CD4-positive, alpha-beta T cell (primary cell): Measurements from ENCODE around the gene GPX2. TPM values are rescaled to one million over a fixed set of nuclear protein-coding genes. Genes with fewer than 3 reads are reported as not detected.

Experiments
- ATAC-seq: fragments of 200-7000 bp; cut with Tn5 transposase; one replicate; pipeline ENCODE4 v1.10.0; 2022; ENCODE audit warnings: mild to moderate bottlenecking; ENCODE audit not compliant: poor library complexity
- CTCF ChIA-PET: fragments of 350-600 bp; sonication (Branson Sonifier 250); formaldehyde crosslinking; loops from one replicate; lab custom pipeline; 2021; ENCODE audit warnings: antibody characterized with exemption, inconsistent platforms; lab: Charles Lee
- POLR2A ChIA-PET: fragments of 350-600 bp; sonication (Branson Sonifier 250); formaldehyde crosslinking; loops from one replicate; lab custom pipeline; 2021; ENCODE audit warnings: antibody characterized with exemption, inconsistent platforms; lab: Charles Lee
- DNase-seq, 14 experiments: peaks; one replicate each; pipeline ENCODE4 v3.0.0-alpha.2; 2013 to 2020; ENCODE audit warnings: mixed read lengths in 2 of 14
- H3K27ac ChIP-seq, 2 donors: one replicate each; pipeline versions ENCODE4 v1.5.1 to v1.7.0; 2013; ENCODE audit warnings: low read length in 2 of 2, low read depth in 1 of 2, mild to moderate bottlenecking in 1 of 2
- H3K27me3 ChIP-seq, 2 experiments: 1 replicate in 1 of 2; 2 replicates in 1 of 2; pipeline versions ENCODE4 v1.6.1 to v1.7.0; 2013; ENCODE audit warnings: low read length in 2 of 2, control low read depth in 1 of 2, mild to moderate bottlenecking in 1 of 2, moderate library complexity in 1 of 2; ENCODE audit not compliant: insufficient read depth in 2 of 2, control insufficient read depth in 1 of 2
- H3K36me3 ChIP-seq: one replicate; pipeline ENCODE4 v1.6.1; 2013; ENCODE audit warnings: low read length, control low read depth; ENCODE audit not compliant: insufficient read depth
- H3K4me1 ChIP-seq: one replicate; pipeline ENCODE4 v1.6.1; 2013; ENCODE audit warnings: low read length, control low read depth; ENCODE audit not compliant: insufficient read depth
- H3K4me3 ChIP-seq: one replicate; pipeline ENCODE4 v1.5.1; 2013; ENCODE audit warnings: mild to moderate bottlenecking, low read length, moderate library complexity
- H3K9me3 ChIP-seq, 2 experiments: 1 replicate in 1 of 2; 2 replicates in 1 of 2; pipeline versions ENCODE4 v1.6.1 to v1.7.0; 2013; ENCODE audit warnings: low read length in 2 of 2, mild to moderate bottlenecking in 2 of 2, control low read depth in 1 of 2, moderate library complexity in 1 of 2; ENCODE audit not compliant: control insufficient read depth in 1 of 2, insufficient read depth in 1 of 2
- H3K27ac Mint-ChIP-seq: one replicate; pipeline ENCODE4 v1.8.0; 2020; ENCODE audit warnings: mixed read lengths
- H3K27me3 Mint-ChIP-seq: one replicate; pipeline ENCODE4 v1.8.0; 2021; ENCODE audit warnings: mixed read lengths
- H3K36me3 Mint-ChIP-seq: one replicate; pipeline ENCODE4 v1.8.0; 2021; ENCODE audit warnings: low read depth, mixed read lengths
- H3K4me1 Mint-ChIP-seq: one replicate; pipeline ENCODE4 v1.8.0; 2021; ENCODE audit warnings: low read depth, mixed read lengths
- H3K4me3 Mint-ChIP-seq: one replicate; pipeline ENCODE4 v1.8.0; 2020; ENCODE audit warnings: mild to moderate bottlenecking, mixed read lengths
- H3K9me3 Mint-ChIP-seq: one replicate; pipeline ENCODE4 v1.8.0; 2020; ENCODE audit warnings: mixed read lengths
- CTCF ChIP-seq: fragments of 200-600 bp; IDR thresholded peaks from one replicate; pipeline ENCODE4 v1.8.0; 2022; ENCODE audit warnings: antibody characterized with exemption, mild to moderate bottlenecking
- intact Hi-C, 2 experiments: fragments of 100-400 bp; cut with DNase I in 1 of 2; cut with micrococcal nuclease in 1 of 2; formaldehyde crosslinking; loops; one replicate each; pipeline versions ENCODE4 v1.15.1 to v1.9.0; 2023 to 2025; cut with DNase I, micrococcal nuclease
- total RNA-seq, 174 experiments: library from RNA in 2 of 174; stranded (reverse) in 2 of 174; gene quantifications; one replicate each; pipeline ENCODE4 v1.2.3 and lab custom pipeline; 2021 to 2026

GPX2 gene
- total RNA-seq, 2 experiments from 2014 or later, result not detected

DNA sequence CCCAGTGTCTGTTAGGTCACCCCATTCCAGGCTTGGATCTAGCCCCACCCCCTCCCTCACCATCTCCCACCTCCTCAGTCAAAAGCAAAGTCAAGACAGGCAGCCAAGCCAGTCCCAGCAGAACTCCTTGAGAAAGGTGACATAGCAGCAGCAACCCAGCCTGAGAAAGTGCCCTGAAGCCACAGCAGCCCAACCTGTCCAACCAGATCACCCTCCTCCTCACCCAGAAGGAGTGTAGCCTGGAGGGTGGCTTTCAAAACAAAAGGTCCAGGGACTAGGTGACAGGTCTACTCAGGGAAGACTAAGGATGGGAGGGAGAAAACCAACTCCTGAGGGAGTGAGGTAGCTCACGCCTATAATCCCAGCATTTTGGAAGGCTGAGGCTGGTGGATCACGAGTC, 24.4 kb upstream of the GPX2 start:
- Histone ChIP-seq H3K4me1 (peaks cover 12% of the 10 kb centered on the region), H3K36me3 (no peaks in the 10 kb centered on the region), H3K4me3 (no peak overlapping the region), H3K9me3 (no peaks in the 10 kb centered on the region), H3K27me3 (no peaks in the 10 kb centered on the region), H3K27ac (no peak overlapping the region)
- CTCF ChIA-PET, result no interaction called here
- Mint-ChIP-seq H3K27ac (no peak overlapping the region), H3K4me1 (peaks cover 23% of the 10 kb centered on the region), H3K27me3 (no peaks in the 10 kb centered on the region), H3K36me3 (no peaks in the 10 kb centered on the region), H3K9me3 (no peaks in the 10 kb centered on the region), H3K4me3 (no peak overlapping the region)
- POLR2A ChIA-PET, result no interaction called here
- intact Hi-C loops, result no loop called here
- no peak for TF ChIP-seq CTCF
- DNase-seq (no peak), ATAC-seq (no peak)

DNA sequence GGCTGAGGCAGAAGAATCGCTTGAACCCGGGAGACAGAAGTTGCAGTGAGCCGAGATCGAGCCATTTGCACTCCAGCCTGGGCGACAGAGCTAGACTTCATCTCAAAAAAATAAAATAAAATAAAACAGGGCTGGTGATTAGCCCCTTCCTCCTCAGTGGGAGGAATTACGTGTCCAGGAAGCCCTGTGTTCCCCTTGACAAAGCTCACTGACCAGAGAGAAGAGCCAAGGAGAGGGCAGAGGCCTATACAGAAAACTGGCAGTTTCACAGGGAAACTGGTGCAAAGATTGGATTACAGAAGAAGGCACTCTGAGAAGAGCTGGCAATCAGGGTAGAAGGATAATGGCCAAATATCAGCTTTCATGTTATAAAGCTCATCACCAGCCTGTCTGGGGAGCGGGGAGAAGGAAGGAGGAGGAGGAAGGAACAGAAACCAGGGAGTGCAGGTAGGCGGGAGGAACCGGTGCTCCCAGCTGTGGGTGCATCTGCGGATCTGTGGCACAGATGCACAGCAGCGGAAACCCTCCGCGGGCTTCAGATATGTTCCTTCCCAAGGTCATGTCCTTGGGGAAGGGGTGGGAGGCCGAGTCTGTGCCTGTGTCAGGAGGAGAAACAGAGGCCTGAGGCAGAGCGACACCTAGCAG, 22.9 kb upstream of the GPX2 start:
- H3K27ac Mint-ChIP-seq, result no peak overlapping the region
- CTCF ChIA-PET, result no interaction called here
- DNase-seq, result no peak

DNA sequence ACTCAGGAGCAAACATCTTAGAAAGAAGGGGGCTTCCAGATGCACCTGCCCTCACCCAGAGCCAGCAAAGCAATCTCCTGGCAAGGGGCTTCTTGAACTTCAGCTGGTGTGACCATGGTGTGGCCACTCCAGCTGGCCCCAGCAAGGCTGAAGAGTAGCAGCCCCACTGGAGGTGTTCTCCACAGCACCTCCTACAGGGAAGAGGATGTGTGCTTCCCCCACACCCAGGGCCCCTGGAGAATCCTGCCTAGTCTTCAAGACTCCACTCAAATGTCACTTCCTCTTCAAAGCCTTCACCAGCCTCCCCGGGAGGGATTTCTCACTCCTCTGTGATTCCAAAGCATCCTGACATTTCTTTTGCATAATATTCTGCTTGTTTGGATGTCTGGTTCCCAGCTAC, 21.1 kb upstream of the GPX2 start:
- H3K36me3 ChIP-seq, result no peaks in the 10 kb centered on the region
- no peak for TF ChIP-seq CTCF
- Mint-ChIP-seq H3K4me3 (no peak overlapping the region), H3K36me3 (no peaks in the 10 kb centered on the region), H3K27ac (no peak overlapping the region), H3K27me3 (no peaks in the 10 kb centered on the region), H3K9me3 (no peaks in the 10 kb centered on the region), H3K4me1 (no peaks in the 10 kb centered on the region)
- H3K27me3 ChIP-seq, result no peaks in the 10 kb centered on the region
- H3K4me3 ChIP-seq, result no peak overlapping the region
- no peaks in the 10 kb centered on the region for H3K4me1 ChIP-seq
- ChIA-PET CTCF (interaction anchor here (0.6 to 0.7 kb wide), 2 partner anchors 135 to 480 kb away, joined by 3 to 4 read pairs; no protein-coding TSS in a partner anchor), POLR2A (no interaction called here)
- H3K27ac ChIP-seq, result no peak overlapping the region
- H3K9me3 ChIP-seq, result no peaks in the 10 kb centered on the region
- DNase-seq, result no peak
- no peak for ATAC-seq
- intact Hi-C loops, result no loop called here

More for the DNA sequence above, 22.9 kb upstream of the GPX2 start:
- ATAC-seq, result no peak
- H3K4me1 Mint-ChIP-seq, result peaks cover 13% of the 10 kb centered on the region
- Histone ChIP-seq H3K9me3 (no peaks in the 10 kb centered on the region), H3K27ac (no peak overlapping the region), H3K4me3 (no peak overlapping the region), H3K36me3 (no peaks in the 10 kb centered on the region), H3K4me1 (no peaks in the 10 kb centered on the region), H3K27me3 (no peaks in the 10 kb centered on the region)
- no peak for TF ChIP-seq CTCF
- no peaks in the 10 kb centered on the region for H3K27me3 Mint-ChIP-seq
- H3K36me3 Mint-ChIP-seq, result no peaks in the 10 kb centered on the region
- intact Hi-C loops, result no loop called here
- H3K4me3 Mint-ChIP-seq, result no peak overlapping the region
- H3K9me3 Mint-ChIP-seq, result no peaks in the 10 kb centered on the region
- POLR2A ChIA-PET, result no interaction called here
